Stromal cell of bone marrow (primary cell): ENCODE measurements around the gene NTSR1.

Source experiments
- DNase-seq: peaks from one replicate; pipeline ENCODE4 v3.0.0-alpha.2; 2012; ENCODE audit warnings: low read depth

The NTSR1 gene

DNA sequence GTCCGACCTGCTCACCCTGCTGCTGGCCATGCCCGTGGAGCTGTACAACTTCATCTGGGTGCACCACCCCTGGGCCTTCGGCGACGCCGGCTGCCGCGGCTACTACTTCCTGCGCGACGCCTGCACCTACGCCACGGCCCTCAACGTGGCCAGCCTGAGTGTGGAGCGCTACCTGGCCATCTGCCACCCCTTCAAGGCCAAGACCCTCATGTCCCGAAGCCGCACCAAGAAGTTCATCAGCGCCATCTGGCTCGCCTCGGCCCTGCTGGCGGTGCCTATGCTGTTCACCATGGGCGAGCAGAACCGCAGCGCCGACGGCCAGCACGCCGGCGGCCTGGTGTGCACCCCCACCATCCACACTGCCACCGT lies 885 bp downstream of the NTSR1 start:
- no peak for DNase-seq

DNA sequence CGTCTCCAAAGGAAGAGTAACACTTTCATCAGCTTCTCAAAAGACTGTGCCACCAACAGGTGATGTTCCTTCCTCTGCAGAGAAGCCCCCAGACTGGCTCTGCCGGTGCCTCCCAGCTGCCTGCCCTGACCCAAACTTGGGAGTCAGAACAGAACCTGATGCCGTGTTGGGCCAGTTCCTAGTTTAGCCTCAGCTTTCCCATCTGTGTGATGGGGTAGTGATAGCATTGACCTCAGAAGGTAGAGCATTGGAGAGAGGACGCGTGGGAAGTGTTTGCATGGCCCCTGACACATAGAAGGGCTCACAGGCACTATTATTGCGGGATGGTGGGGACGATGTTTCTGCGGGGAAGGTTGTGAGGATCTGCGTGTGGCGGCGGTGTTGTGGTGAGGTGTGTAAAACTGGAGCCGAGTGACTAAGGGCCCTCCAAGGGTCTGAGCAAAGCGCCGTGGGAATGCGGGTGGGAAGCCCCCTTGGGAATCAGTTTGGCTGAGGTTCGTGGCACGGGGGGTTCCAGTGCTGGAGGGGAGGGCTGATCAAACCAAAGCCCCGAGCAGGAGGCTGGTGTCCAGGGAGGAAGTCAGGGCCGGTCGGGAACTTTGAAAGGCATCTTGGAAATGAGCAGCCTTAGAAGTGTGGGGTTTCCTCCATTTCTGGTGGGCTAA lies 1.7 kb downstream of the NTSR1 start:
- DNase-seq = no peak

DNA sequence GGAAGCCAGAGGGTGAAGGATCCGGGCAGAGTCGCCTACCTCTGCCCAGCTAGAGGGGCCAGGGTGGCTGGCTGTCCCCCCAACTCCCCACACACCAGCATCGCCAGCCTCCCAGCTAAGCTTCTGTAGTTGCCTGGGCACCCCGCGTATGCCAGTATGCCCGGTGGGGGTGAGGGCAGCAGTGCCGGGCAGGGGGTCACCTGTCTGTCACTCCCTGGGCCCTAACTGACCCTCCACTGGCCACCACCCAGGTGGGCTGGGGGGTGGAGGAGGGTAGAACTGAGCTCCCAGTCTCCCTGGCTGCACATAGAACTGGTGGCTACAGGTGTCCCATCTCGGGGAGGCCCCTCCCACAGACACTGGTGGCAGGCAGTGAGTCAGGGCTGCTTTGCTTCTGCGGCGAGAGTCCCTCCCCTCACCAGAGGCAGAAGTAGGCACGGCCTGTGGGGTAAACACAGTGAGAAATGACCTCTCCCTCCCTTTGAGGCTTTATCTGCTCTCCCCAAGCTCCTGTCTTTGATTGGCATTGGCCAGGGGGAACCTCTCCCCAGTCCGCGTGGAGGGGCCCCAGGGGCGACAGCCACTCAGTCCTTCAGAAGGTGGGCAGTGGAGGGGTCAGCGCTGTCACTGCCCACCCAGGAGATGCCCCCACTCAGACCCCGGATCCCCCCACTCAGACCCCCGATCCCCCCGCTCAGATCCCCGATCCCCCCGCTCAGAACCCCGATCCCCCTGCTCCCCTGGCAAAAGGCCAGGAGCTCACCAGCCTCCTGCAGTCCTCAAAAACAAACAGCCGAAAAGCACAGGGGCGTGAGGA lies 2.5 kb downstream of the NTSR1 start:
- no peak for DNase-seq

DNA sequence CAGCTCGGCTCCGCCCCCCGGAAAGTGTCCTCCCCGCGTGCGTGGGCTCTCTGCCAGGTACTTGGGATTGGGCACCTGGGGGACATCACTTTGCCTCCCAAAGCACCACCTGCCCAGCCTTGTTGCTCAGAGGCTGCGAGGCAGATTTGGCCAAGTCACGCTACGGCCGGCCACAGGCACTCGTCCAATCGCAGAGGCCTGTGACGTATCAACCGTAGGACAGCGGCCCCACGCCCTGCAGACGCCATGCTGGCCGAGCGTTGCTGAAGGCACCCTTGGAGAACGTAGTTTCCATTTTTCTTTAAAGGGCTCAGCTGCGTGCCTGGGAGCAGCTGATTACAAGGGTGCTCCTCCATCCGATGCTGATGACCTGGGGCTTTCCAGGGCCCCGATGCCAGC lies 3.1 kb downstream of the NTSR1 start:
- DNase-seq = no peak

DNA sequence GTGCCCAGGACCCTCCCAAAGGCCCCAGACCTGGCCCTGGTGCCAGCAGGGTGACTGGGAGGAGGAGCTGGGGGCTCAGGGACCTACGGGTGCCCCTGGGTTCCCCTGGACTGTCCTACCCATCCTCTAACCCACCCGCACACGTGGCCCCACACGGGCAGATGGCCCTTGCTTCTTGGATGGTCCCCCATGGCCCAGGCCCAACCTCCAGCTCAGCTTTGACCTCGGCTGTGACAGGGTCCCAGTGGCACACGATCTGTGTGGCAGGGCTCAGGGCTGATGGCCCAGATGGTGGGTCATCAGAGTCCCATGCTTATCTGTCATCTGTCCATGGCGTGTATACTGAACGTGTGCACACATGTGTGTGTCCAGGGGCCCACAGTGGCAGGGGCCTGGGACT lies 4.0 kb downstream of the NTSR1 start:
- no peak for DNase-seq

DNA sequence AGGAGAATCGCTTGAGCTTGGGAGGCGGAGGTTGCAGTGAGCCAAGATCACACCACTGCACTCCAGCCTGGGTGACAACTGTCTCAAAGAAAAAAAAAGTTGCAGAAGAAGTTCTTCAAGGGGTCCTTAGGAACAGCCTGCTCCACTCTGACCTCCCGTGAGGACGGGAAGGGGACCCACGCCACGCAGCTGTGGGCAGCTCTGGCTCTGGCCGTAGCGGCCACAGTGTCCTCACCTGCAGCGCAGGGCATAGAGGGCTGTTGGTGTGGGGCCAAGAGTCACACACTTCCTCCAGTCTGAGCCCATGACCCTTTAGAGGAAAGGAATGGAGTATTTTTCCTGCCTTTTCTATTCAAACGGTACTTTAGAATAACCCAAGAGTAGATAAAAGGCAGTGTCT lies 5.4 kb downstream of the NTSR1 start:
- no peak for DNase-seq

DNA sequence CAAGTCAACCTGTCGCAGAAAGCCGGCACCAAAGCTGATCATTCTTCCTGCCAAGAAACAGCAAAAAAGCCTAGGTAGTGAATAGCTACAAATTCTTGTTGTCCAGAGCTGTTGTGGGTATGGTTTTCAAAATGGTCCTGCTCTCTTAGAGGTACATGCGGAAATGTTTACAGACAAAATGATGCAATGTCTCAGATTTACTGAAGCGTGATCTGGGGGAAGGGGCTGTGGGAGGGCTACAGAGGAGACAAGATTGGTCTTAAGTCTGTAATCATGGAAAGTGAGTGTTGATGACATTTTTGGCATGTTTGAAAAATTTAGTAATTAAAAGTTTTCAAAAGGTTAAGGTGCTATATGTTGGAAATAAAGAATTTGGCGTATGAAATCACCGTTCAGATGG lies 6.2 kb downstream of the NTSR1 start:
- no peak for DNase-seq

DNA sequence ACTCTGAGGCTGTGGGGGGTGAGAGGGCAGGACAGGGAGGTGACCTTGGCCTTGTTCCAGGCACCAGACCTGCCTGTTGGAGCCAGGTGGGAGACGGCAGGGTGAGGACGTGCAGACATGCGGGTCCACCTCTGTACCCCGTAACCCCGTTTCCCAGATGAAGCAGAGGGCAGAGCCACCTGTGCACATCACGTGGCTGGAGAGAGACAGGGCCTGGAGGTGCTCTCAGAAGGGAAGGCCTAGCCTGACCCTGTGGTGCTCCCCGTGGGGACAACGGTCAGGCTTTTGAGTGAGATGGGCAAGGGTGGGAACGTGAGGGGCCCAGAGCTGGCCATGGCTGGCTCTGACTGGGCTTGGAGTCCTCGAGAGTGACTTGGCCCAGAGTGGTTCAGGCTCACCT lies 6.6 kb downstream of the NTSR1 start:
- DNase-seq = no peak

DNA sequence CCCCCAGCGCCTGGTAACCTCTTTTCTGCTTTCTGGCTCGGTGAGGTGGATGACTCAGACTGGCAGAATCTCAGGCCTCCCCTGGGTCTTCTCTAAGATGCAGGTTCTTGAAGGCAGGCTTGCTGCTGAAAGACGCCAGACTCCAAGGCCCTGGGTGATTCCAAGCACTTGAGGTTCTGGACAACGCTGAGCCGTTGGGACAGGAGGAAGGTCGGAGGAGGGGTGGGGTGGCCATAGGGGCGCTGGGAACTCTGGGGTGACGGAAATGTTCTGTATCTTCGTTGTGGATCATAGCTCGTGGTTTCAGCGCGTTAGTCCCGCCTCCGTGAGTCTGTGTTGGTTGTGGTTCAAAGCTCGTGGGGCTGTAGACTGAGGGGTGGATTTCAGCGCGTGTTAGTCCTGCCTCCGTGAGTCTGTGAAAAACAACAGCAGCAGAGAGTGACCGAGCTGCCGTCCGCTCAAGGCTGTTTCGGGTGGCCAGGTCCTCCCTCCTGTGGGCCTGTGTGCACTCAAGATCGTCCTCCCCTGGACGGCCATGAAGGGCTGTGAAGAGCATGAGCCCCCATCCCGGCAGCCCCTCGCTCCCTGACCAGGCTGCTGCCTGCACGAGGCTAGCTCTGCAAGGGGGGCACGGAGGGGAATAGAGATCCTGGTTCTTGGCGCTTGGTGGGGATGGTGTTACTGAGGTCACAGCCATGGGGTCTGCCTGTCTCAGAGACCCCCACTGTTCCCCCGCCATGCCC lies 7.7 kb downstream of the NTSR1 start:
- no peak for DNase-seq

DNA sequence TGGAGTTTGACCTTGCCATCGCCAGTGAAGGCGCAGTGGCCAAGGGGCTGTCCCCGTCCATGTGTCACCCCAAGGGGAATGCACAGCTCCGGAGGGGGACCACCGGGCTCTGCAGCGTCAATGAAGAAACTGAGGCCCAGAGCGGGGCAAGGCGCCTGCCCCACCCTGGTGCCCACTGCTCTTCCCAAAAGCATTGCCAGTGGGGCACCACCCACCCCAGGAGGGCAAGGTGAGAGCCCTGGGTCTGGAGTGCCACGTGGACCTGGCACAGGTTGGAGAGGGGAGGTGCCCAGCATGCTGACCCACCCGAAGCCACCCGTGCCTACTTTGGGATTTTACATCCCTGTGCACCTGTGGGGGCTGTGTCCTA lies 8.3 kb downstream of the NTSR1 start:
- no peak for DNase-seq

DNA sequence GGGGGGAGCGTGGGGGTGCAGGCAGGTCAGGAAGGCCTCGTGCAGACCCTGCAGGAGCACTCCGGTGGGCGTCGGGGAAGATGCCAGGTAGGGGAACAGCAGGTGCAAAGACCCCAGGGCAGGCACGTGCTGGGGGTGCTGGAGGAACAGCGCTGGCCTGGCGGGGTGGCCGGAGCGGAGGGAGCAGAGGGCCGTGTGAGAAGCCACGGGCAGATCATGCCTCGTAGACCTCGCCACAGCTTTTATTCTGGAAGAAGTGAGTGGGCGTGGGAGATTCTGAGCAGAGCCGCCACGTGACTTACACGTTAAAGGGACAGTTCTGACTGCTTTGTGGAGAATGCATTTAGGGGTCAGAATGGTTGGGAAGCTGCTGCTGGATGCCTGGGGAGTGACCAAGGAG lies 9.3 kb downstream of the NTSR1 start:
- no peak for DNase-seq

DNA sequence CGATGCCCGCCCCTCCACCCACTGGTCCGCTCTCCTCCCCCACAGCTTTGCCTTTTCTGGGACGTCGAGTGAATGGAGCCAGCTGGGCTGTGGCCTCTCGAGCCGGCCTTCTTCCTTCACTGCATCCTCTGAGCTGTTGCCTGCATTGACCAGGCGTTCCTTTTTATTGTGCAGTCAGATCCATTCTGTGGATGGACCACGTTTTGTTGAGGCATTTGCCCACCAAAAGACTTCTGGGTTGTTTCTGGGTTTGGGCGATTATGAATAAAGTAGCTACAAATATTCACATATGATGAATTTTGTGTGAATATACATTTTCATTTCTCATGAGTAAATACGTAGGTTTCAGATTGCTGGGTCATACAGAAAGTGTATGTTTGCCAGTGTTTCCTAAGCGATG lies 9.9 kb downstream of the NTSR1 start:
- no peak for DNase-seq

DNA sequence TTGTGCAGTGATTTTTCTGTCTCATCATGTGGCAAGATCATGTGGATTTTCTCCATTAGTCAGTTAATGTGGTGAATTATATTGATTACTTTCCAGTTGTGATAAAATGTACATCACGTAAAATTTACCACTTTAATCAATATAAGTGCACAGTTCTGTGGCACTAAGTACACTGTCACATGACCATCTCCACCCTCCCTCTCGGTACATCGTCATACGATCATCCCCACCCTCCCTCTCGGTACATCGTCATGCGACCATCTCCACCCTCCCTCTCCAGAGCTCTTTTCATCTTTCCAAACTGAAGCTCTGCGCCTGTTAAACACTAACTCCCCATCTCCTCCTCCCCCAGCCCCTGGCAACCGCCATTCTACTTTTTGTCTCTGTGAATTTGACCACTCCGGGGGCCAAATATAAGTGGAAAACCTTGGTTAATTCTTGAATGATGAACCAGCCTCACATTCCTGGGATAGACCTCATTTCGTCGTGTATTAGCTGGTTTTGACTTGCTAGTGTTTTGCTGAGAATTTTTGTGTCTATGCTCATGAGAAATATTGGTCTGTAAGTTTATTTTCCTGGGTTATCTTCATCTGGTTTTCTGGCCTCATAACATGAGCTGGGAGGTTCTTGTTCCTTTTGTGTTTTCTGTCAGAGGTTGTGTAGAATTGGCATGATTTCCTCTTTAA lies 10.8 kb downstream of the NTSR1 start:
- no peak for DNase-seq

DNA sequence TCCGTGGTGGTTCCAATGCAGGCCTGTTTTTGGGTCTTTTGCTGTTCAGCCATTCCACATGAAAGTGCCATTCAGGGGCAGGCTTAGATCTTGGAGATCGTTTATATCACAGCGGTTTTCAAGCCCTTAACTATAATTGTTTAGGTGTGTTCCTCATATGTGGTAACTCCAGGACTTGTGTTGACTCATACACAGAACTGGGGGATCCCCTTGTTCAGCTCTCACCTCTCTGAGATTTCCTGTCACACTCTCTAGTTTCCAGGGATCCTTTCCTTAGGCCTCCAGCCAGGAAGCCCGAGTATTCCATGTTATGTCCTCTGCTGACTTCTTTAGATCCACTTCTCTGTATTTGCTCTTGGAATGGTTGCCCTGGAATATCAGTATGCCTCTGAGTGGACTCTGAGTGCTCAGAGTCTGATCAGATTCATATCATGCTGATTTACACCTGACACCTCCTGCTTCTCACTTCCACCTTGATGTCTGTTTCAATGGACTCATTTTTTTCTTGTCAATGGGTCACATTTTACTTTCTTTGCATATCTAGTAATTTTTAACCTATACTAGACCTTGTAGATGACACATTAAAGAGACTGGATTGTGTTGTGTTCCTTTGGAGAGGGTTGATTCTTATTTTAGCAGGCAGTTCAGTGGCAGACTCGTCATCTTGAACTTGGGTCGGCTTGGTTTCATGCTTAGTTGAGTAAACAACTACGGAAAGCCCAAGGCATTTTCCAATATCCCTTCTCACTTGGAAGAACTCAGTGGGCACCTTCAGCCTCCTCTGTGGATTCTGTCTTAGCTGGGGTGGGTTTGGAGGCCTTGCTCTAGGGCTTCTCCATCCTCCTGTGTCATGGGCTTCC lies 13.1 kb downstream of the NTSR1 start:
- no peak for DNase-seq

DNA sequence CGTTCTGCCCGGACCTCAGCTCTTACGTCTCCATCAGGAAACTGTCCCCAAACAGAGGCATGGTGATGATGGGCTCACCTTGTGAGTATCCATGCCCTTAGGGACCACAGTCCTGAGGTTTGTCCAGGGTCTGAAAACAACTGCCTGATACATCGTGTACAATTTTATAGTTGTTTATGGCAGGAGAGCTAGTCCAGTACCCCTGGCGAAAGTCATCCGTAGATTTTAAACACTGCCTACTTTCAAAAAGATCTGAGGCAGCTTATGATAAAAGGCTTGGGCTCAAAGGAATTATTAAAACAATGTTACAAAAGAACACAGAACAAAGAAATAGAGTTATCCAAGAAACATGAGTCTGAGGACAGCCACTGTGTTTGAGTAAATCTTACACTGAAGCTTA lies 14.0 kb downstream of the NTSR1 start:
- DNase-seq = no peak

DNA sequence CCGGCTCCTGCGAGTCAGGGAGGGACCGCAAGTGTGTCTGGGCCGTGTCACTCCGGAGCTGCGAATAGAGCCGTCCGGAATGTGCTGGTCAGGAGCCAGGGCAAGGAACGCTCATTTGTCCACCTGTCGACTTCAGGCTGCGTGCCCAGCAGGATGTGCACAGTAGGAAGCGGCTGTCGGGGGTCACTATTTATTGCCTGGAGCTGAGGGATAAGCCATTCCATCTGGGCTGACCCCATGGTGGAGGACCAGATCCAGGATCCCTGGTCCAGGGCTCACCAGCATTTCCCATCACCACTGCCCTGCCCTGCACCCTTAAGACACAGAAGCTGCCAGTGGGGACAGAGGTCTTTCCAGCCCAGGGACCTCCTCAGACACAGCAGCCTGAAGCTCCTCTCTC lies 14.7 kb downstream of the NTSR1 start:
- DNase-seq = no peak

DNA sequence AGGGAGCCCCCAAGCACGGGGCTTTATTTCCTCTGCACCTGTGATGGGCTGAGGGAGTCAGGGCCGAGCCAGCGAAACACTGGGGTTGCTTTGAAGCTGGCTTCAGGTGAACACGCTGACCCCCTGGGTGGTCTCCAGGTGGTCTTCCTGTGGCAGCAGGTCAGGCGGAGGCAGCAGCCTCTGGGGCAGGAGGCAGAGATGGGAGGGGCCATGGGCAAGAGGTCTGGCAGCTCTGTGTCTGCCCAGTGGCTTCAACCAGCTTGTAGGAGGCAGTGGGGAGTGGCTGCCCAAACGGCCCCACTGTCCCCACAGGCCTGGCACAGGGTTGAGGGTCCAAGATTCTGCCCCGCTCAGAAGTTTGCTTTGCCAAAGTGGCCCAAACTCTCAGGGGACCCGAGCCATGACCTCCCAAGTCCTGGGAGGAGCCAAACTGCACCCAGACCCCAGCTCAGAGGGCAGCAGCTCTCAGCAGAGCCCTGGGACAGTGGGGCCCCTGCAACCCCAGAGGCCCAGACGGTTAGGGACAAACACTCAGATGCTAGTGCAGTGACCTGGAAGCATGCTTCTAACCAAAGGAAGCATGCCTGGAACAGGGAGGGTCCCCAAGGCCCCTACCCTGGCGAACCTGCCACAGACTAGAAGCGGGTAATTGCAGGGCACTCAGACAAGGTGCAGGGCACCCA lies 15.3 kb downstream of the NTSR1 start:
- no peak for DNase-seq

DNA sequence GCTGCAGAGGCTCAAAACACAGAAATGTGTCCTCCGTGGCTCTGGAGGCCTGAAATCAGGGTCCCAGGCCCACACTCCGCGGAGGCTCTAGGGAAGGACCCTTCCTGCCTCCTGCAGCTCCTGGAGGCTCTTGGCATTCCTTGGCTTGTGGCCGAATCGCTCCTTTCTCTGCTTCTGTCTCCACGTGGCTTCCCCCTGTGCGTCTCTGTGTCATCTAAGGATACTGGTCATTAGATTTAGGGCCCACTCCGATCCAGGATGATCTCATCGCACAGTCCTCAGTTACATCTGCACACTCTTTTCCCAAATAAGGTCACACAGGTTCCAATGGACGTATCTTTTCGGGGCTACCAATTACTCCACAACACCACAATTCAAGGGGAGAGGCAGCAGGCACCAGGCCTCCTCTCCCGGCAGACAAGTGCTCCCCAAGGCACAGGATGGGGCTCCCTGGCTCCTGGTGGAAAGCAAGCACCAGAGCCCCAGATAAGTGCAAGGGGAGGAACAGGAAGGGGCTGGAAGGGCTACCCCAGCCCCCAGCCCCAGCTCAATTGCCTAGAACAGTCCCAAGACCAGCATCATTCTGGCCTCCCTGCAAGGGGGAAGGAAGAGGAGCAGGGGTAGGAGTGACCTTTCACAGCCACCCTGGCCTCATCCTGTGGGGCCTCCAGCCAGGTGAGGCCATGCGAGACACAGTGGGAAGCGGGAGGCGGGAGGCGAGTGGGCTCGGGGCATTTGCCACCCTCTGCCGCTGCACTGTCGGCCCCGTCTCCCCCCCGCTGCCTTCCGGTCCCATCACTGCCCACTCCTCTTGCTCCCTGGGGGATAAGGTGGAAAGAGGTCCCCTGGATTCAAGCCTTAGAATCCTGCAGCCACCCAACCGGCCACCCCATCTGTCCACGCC lies 16.3 kb downstream of the NTSR1 start:
- no peak for DNase-seq

DNA sequence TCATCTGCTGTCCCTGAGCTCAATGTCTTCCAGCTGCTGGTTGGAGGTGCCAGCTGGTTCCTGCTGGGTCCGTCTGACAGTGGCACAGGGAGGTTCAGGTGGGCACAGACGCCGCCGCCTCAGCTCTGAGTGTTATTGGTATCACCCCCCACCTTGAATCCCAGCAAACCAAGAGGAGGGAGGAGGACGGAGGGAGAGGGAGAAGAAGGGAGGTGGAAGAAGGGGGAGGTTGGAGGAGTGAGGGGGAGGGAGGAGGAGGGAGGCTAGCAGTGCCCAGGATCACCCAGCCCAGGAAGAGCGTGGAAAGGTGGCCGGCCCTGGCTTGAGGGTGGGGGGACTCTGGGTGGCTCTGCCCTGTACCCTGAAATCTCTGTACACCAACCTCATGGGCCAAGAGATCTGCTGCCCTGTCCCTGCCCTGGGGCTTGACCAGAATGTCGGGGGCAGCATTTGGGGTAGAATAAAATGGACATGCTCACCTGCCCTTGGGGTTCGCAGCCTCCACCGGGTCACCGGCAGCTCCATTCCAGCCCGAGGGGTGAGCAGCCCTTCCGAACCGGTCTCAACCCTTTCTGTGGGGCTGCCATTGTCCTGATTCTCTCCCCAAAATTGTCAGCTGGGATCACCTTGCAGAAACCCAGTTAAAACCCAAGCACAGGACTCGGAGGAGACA lies 17.1 kb downstream of the NTSR1 start:
- no peak for DNase-seq

DNA sequence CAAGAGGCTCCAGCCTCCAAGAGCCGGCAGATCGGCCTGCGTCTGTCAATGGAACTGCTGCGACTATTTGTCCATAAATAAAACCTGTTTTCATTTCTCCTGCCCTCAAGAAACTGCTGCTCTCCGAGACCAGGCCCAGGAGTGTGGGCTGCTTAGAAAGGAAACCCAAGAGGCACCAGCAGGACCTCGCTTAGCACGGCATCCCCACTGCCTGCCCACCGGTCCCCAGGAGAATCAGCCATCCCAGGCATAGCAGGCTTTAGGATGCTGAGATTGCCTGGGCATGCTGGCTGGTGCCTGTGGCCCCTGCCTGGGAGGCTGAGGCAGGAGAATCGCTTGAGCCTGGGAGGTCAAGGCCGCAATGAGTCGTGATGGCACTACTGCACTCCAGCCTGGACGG lies 17.6 kb downstream of the NTSR1 start:
- DNase-seq = no peak
